Measurements from ENCODE around the gene TXK.
"Not testable (repeated sequence)": the region's sequence is repeated elsewhere in the genome, so short reads cannot be mapped to it uniquely, and the experiment has no call there.

TXK gene

DNA sequence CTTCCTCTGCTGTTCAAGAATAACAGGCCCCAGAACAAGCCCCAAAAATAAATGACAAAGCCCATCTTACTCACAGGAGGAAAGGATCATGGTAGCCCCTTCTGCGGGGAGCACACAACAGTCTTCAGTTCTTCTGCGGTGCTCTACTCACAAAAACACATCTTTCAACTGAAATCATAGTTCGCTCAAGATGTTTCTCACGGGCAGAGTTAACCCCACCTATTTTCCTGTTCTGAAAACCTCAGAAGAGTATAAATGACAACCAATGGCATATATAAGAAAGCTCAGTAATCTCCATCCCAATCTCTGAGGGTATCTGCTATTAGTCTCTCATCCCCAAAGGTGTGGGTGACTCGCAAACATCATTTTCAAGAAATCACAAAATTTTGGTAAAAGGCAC, at the start of gene TXK:
TXK (minus strand) TSS at position 170 of the 400 bp plus-strand sequence; CDS start at position 90, 80 bp downstream.
- DNase-seq: no peak

GRCh38 chr4:48180234-48180633, 46.2 kb upstream of the TXK start:
- DNase-seq: no peak

GRCh38 chr4:48178931-48179330, 44.9 kb upstream of the TXK start:
- DNase-seq: no peak

DNA sequence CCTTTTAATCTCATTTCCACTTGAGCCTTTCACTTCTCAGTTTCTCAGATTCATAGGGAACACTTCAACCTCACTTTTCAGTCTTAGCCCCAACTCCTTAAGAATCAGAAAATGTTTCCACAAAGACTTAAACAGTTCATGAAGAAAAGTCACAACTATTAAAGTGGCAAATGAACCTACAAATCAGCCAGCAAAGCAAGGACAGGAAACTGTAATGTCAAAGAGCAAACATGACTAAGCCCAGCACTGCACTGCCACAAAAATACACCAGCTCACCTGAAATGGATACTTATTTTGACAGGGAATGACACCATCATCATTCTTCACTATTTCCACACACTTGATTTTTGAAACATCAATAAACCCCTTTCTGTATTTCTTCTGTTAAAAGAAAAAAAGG, 41.8 kb upstream of the TXK start:
- DNase-seq: no peak

DNA sequence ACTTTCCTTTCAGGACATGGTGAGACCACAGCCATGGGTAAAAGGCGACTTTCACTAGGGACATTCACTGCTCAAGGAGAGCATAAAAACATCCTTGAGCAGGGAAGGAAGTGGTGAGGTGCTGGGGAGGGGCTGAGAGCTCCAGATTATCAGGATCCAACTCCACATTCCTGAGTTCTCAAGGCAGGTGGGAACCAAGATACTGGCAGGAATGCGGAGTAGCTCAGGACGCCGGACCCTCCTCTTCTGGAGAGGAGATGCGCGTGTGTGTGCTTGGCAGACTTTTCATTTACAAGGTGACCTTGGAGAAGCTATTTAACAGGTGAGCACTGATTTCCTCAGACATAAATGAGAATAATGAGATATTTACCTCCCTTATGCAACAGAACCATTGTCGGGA, 41.3 kb upstream of the TXK start:
- DNase-seq: no peak

DNA sequence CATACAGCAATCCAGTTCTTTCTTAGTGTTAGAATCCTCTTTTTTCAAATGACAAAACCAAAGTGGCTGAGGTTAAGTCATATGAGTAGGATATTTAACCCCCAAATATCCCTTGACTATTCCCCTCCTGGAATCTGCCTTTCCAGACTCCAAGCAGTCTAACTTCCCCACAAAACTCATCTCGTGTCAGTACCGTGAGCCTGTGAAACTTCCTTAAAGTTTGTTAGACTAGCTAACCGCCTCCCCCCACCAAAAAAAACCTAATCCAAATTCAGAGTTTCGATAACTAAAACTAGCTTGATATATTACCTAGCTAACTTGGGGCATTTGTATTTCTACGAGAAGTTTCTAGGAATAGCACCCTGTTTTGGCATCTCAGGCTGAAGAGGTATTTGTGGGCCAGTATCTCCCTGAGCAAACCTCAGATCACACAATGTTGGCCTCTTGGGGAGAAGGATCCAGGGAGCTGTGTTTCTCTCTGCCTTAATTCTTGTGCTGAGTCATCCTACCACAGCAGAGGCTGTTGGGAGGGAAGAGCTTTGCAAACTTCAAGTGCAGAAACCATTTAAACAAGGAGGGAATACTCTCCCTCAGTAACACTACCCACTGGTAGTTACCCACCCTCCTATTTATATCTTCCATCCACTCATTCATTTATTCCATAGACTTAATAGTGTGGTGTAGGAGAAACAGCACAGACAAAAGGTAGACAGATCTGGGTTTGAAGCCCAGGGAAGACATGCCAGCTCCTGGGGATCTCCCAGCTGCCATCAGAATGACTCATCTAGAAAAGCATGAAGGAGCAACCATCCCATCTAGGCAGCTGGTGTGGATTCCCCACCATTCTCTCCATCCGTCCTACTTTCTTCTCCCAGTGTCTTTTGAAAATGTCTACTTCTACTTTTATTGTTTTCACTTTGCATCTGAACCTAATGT, 39.3 kb upstream of the TXK start:
- DNase-seq: no peak

GRCh38 chr4:48172651-48173050, 38.6 kb upstream of the TXK start:
- no peak for DNase-seq

- DNase-seq: no peak
These were observed 35.6 kb upstream of the TXK start for GRCh38 chr4:48169636-48170035.

DNA sequence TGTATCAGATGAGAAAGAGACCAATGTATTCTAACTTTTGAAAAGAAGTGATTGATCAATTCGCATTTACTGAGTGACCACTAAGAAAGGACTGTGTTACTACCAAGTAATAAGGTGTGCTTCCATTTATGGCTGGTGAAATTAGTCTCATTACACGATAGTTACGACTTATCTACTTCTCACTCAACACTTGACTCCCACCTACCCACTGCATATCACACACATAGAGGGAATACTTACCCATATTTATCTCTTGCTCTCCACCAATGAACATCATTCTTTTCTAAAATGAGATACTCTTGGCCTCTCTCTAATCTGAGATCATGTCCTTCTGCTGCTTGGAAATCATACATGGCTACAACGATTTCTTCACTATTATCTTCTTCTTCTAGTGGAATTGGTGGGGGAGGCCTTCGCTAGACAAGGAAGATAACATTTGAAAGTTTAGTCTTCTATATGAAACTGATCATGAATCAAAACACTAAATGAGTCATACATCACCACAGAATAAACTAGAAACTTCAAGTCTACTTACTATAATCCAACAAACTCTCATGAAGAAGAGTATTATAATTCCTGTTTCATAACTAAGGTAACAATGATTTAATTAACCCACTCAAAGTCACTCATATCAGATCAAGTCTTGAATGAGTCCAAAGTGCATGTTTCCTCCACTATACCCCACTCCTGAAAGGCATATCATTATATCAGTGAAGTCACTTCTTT, 33.7 kb upstream of the TXK start:
- DNase-seq: no peak

- DNase-seq: not testable (repeated sequence)
These were observed 30.5 kb upstream of the TXK start for GRCh38 chr4:48164561-48164960.

DNA sequence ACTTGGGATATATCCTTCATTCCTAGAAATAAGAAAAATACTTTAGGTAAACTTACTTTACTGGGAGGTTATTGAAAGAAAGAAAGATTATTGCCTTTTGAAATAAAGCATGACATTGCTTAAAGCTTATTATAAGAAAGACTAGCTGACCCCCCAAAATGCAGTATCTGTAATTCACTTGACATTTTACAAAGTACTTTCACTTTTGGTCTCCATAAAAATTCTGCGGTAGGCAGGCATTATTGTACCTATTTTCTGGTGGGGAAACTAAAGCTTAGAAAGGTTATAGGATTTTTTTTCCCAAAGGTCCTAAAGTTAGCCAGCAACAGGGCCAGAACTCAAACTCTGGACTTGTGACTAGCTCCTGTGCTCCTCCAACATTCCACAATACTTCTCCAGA, 29.7 kb upstream of the TXK start:
- DNase-seq: no peak

- no peak for DNase-seq
These were observed 28.1 kb upstream of the TXK start for GRCh38 chr4:48162162-48162561.

- no peak for DNase-seq
These were observed 23.2 kb upstream of the TXK start for GRCh38 chr4:48157271-48157670.

GRCh38 chr4:48156423-48156822, 22.4 kb upstream of the TXK start:
- no peak for DNase-seq

DNA sequence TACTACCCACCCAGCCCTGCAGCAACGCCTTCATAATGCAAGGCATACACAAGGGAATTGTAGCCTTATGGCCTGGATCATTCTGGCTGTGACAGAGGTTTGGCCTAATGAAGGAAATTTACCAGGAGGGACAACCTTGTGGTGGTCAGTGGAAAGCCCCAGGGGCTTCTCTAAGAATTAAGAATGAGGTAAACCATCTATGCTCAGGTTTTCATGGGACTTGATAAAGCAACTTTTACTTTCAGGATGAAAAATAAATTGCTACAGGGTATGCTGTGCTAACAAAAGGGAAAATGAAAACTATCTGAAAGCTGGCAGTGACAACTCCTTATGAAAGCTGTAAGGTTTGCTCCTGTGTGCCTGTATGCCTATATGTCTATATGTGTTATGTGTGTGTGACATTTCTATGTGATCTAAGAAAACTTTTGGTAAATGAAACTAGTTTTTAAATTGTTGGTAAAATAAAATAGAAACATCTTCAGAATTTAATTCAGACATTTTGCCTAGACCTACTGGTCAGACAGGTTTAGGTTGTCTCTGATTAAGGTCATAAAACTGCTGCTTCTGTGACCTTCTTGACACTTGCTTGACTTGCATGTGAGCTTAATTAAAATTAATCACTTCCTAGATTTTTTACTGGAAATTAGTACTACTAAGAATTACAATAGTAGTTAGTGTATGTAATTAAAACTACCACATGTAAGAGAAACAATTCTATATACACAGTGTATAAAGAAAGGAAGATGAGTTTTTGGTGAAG, 19.9 kb upstream of the TXK start:
- DNase-seq: no peak

DNA sequence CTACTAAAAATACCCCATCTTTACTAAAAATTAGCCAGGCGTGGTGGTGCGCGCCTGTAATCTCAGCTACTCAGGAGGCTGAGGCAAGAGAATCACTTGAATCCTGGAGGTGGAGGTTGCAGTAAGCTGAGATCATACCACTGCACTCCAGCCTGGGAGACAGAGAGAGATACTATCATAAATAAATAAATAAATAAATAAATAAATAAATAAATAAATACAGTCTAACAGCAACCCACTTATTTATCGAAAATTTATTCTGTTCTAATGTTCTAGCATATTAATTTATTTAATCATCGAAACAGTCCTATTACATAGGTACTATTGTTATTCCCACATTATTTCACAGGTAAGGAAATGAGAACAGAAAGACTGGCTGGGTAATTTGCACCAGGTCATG, 18.2 kb upstream of the TXK start:
- no peak for DNase-seq

- DNase-seq: no peak
These were observed 15.8 kb upstream of the TXK start for GRCh38 chr4:48149827-48150370.

GRCh38 chr4:48147621-48148020, 13.6 kb upstream of the TXK start:
- DNase-seq: no peak

DNA sequence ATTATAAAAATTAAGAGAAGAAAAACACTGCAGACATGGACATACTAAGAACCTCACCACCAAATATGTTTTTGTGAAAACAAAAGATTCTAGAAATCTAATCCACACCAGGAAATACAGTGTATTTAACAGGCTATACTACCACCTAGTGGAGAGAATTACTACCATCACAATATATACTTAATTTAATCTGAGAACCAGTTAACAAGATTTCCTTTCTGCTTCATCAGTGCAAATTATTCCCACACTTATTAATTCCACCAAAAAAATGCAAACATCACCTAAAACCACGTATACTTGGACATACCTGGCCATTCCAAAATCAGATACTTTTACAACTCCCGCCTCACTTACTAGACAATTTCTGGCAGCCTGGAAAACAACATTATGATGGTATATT, 7.0 kb upstream of the TXK start:
- peak; percentile 23 for DNase-seq

GRCh38 chr4:48139691-48140090, 5.6 kb upstream of the TXK start:
- no peak for DNase-seq

GRCh38 chr4:48138936-48139335, 4.9 kb upstream of the TXK start:
- no peak for DNase-seq

GRCh38 chr4:48138511-48138910, 4.5 kb upstream of the TXK start:
- DNase-seq: no peak

DNA sequence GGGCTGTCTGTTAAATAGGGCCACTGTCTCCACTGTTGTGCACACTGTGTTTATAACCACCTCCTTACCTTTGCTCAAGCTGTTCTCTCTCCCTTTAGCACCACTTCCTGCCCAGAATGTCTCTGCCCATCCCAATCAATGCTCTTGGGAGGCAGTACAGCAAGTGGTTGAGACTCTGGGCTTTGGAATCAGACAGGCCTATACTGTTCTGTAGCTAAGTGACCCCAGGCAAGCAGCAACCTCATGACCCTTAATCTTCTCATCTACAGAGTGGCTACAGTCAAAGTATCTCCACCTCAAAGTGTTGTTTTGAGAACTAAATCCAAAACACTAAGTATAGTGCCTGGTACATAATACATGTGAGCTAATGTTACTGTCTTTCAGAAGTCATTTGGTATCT, 3.8 kb upstream of the TXK start:
- no peak for DNase-seq
